Measurements from ENCODE around the gene SERPINB10.

The SERPINB10 gene

GRCh38 chr18:63908858-63909257 lies 1.1 kb downstream of the SERPINB10 start:
- Histone ChIP-seq H3K4me1 (ENCODE audit: control insufficient read depth, insufficient read depth, low read length) (no peaks in the 10 kb centered on the region), H3K27ac (ENCODE audit: extremely low read depth, low read depth, low read length) (no peak overlapping the region), H3K36me3 (ENCODE audit: control insufficient read depth in 2 of 2, insufficient read depth in 1 of 2, low read length in 2 of 2) (no peaks in the 10 kb centered on the region), H3K4me3 (ENCODE audit: low read depth, low read length) (no peak overlapping the region), H3K9me3 (ENCODE audit: control insufficient read depth, insufficient read depth, low read depth, low read length) (no peaks in the 10 kb centered on the region)
- CTCF ChIA-PET, result interaction anchor here (1.3 kb wide), 1 partner anchor 27 kb away, joined by 6 read pairs; no protein-coding TSS in a partner anchor
- TF ChIP-seq ZNF391 (tag by site-specific recombination; IDR thresholded peaks at IDR 0.05; ENCODE audit: borderline replicate concordance, low read depth), result no peak
- no peak for TF ChIP-seq ZNF132 (tag by site-specific recombination; IDR thresholded peaks at IDR 0.05; ENCODE audit: borderline replicate concordance)
- TF ChIP-seq ZNF510 (tag by site-specific recombination; IDR thresholded peaks at IDR 0.05; ENCODE audit: insufficient replicate concordance), result no peak
- TF ChIP-seq ZNF571 (tag by site-specific recombination; IDR thresholded peaks at IDR 0.05), result no peak
- no peak for TF ChIP-seq ZNF112 (tag by site-specific recombination; IDR thresholded peaks at IDR 0.05)
- TF ChIP-seq ZNF585B (tag by site-specific recombination; IDR thresholded peaks at IDR 0.05), result no peak
- TF ChIP-seq ZNF792 (tag by site-specific recombination; IDR thresholded peaks at IDR 0.05), result no peak
- no peak for TF ChIP-seq KLF9 (tag by site-specific recombination; IDR thresholded peaks at IDR 0.05; ENCODE audit: low read depth)
- TF ChIP-seq YY1 (tag by site-specific recombination; IDR thresholded peaks at IDR 0.05), result no peak
- TF ChIP-seq ZNF658 (tag by site-specific recombination; IDR thresholded peaks at IDR 0.05), result no peak
- TF ChIP-seq HOXC10 (CRISPR knock-in tag; IDR thresholded peaks at IDR 0.05), result no peak
- no peak for TF ChIP-seq ZBTB21 (tag by site-specific recombination; IDR thresholded peaks at IDR 0.05)
- no peak for TF ChIP-seq ZNF645 (tag by site-specific recombination; IDR thresholded peaks at IDR 0.05)
- no peak for TF ChIP-seq KLF1 (tag by site-specific recombination; IDR thresholded peaks at IDR 0.05)
- no peak for TF ChIP-seq ZNF692 (tag by site-specific recombination; IDR thresholded peaks at IDR 0.05)
- TF ChIP-seq ZNF398 (tag by site-specific recombination; IDR thresholded peaks at IDR 0.05), result no peak
- TF ChIP-seq ZNF776 (tag by site-specific recombination; IDR thresholded peaks at IDR 0.05; ENCODE audit: borderline replicate concordance), result no peak
- TF ChIP-seq ZNF19 (tag by site-specific recombination; IDR thresholded peaks at IDR 0.05; ENCODE audit: low read depth), result no peak
- POLR2A ChIA-PET, result no interaction called here

- POLR2A ChIA-PET, result no interaction called here
- Histone ChIP-seq H3K36me3 (ENCODE audit: control insufficient read depth in 2 of 2, insufficient read depth in 1 of 2, low read length in 2 of 2) (no peaks in the 10 kb centered on the region), H3K9me3 (ENCODE audit: control insufficient read depth, insufficient read depth, low read depth, low read length) (no peaks in the 10 kb centered on the region), H3K4me1 (ENCODE audit: control insufficient read depth, insufficient read depth, low read length) (no peaks in the 10 kb centered on the region), H3K27ac (ENCODE audit: extremely low read depth, low read depth, low read length) (no peak overlapping the region), H3K4me3 (ENCODE audit: low read depth, low read length) (no peak overlapping the region)
- CTCF ChIA-PET, result interaction anchor here (0.6 to 1.3 kb wide), 2 partner anchors 26 to 97 kb away, joined by 3 to 6 read pairs; no protein-coding TSS in a partner anchor
- no peak for TF ChIP-seq ZSCAN4 (tag by site-specific recombination; IDR thresholded peaks at IDR 0.05)
- no peak for TF ChIP-seq ZNF239 (tag by site-specific recombination; IDR thresholded peaks at IDR 0.05)
- no peak for TF ChIP-seq ZNF324 (tag by site-specific recombination; IDR thresholded peaks at IDR 0.05)
- no peak for TF ChIP-seq MYNN (tag by site-specific recombination; IDR thresholded peaks at IDR 0.05; ENCODE audit: borderline replicate concordance)
- no peak for TF ChIP-seq ZNF510 (tag by site-specific recombination; IDR thresholded peaks at IDR 0.05; ENCODE audit: insufficient replicate concordance)
- TF ChIP-seq ZNF426 (tag by site-specific recombination; IDR thresholded peaks at IDR 0.05), result no peak
- no peak for TF ChIP-seq YY1 (tag by site-specific recombination; IDR thresholded peaks at IDR 0.05)
- no peak for TF ChIP-seq SCRT1 (tag by site-specific recombination; IDR thresholded peaks at IDR 0.05; ENCODE audit: borderline replicate concordance)
- TF ChIP-seq ZNF785 (tag by site-specific recombination; IDR thresholded peaks at IDR 0.05), result no peak
- TF ChIP-seq ZNF76 (tag by site-specific recombination; IDR thresholded peaks at IDR 0.05; ENCODE audit: borderline replicate concordance, low read depth), result no peak
- TF ChIP-seq ZXDB (tag by site-specific recombination; IDR thresholded peaks at IDR 0.05), result no peak
- no peak for TF ChIP-seq ZNF488 (tag by site-specific recombination; IDR thresholded peaks at IDR 0.05)
- no peak for TF ChIP-seq SETDB1 (IDR thresholded peaks at IDR 0.05; ENCODE audit: insufficient read length, low read length)
- no peak for TF ChIP-seq SP7 (tag by site-specific recombination; IDR thresholded peaks at IDR 0.05)
- no peak for TF ChIP-seq ZNF211 (tag by site-specific recombination; IDR thresholded peaks at IDR 0.05; ENCODE audit: low read depth)
These were observed 2.1 kb downstream of the SERPINB10 start for GRCh38 chr18:63909870-63910269.

Measured in HEK293 (cell line).